SK-N-SH treated with all-trans-retinoic acid at 6 μM for 48 hours (cell line): Measurements from ENCODE around the gene ACSL6.

Source experiments
- ATAC-seq: fragments of 200-7000 bp; cut with Tn5 transposase; 3 replicates; pipeline ENCODE4 v1.9.1; 2020; ENCODE audit warnings: mild to moderate bottlenecking, moderate library complexity
- CSDC2 ChIP-seq: fragments of 250-450 bp; sonication (Bioruptor Pico); IDR thresholded peaks from 2 replicates; pipeline ENCODE4 v1.5.0; 2020; ENCODE audit warnings: mild to moderate bottlenecking, moderate library complexity
- ESRRG ChIP-seq: fragments of 250-450 bp; sonication (Bioruptor Pico); IDR thresholded peaks from 2 replicates; pipeline ENCODE4 v1.6.1; 2021; ENCODE audit warnings: mild to moderate bottlenecking
- ISL1 ChIP-seq: fragments of 250-450 bp; sonication (Bioruptor Pico); IDR thresholded peaks from 2 replicates; pipeline ENCODE4 v2.1.2; 2022; ENCODE audit warnings: mild to moderate bottlenecking, moderate library complexity
- OSR1 ChIP-seq: fragments of 250-450 bp; sonication (Bioruptor Pico); IDR thresholded peaks from 2 replicates; pipeline ENCODE4 v1.8.0; 2022; ENCODE audit warnings: moderate library complexity, mild to moderate bottlenecking, inconsistent platforms
- SNAI2 ChIP-seq: fragments of 250-450 bp; sonication (Bioruptor Pico); IDR thresholded peaks from 2 replicates; pipeline ENCODE4 v1.5.0; 2020; ENCODE audit warnings: mild to moderate bottlenecking, moderate library complexity
- TCF4 ChIP-seq: fragments of 250-450 bp; sonication (Bioruptor Pico); IDR thresholded peaks from 2 replicates; pipeline ENCODE4 v1.8.0; 2021; ENCODE audit warnings: mild to moderate bottlenecking, moderate library complexity, borderline replicate concordance
- TOX ChIP-seq: fragments of 250-450 bp; sonication (Bioruptor Pico); IDR thresholded peaks from 2 replicates; pipeline ENCODE4 v1.8.0; 2021; ENCODE audit warnings: mild to moderate bottlenecking, moderate library complexity, borderline replicate concordance
- ZC3H10 ChIP-seq: fragments of 250-450 bp; sonication (Bioruptor Pico); IDR thresholded peaks from 2 replicates; pipeline ENCODE4 v1.5.1; 2021; ENCODE audit warnings: mild to moderate bottlenecking, moderate library complexity
- ZFP3 ChIP-seq: fragments of 250-450 bp; sonication (Bioruptor Pico); IDR thresholded peaks from 2 replicates; pipeline ENCODE4 v1.5.0; 2020; ENCODE audit warnings: mild to moderate bottlenecking, moderate library complexity
- ZFP30 ChIP-seq: fragments of 450-650 bp; formaldehyde crosslinking; IDR thresholded peaks from 2 replicates; pipeline ENCODE4 v1.5.0; 2022; ENCODE audit warnings: mild to moderate bottlenecking, moderate library complexity
- ZNF565 ChIP-seq: fragments of 450-650 bp; formaldehyde crosslinking; conservative IDR thresholded peaks from 2 replicates; pipeline ENCODE4 v1.5.0; 2020; ENCODE audit warnings: low read depth, mild to moderate bottlenecking, moderate library complexity
- ZNF8 ChIP-seq: fragments of 450-650 bp; formaldehyde crosslinking; IDR thresholded peaks from 2 replicates; pipeline ENCODE4 v1.5.0; 2020; ENCODE audit warnings: mild to moderate bottlenecking, moderate library complexity
- TF ChIP-seq, protein P1 (sequence below): fragments of 250-450 bp; sonication (Bioruptor Pico); IDR thresholded peaks from 2 replicates; pipeline ENCODE4 v1.5.1; 2021; ENCODE audit warnings: mild to moderate bottlenecking, moderate library complexity
- TF ChIP-seq, protein P2 (sequence below): fragments of 250-450 bp; sonication (Bioruptor Pico); IDR thresholded peaks from 2 replicates; pipeline ENCODE4 v1.5.0; 2020; ENCODE audit warnings: mild to moderate bottlenecking, moderate library complexity
- TF ChIP-seq, protein P3 (sequence below): fragments of 250-450 bp; sonication (Bioruptor Pico); IDR thresholded peaks from 2 replicates; pipeline ENCODE4 v1.8.0; 2021; ENCODE audit warnings: low read depth, mild to moderate bottlenecking, moderate library complexity, borderline replicate concordance

ACSL6 gene

DNA sequence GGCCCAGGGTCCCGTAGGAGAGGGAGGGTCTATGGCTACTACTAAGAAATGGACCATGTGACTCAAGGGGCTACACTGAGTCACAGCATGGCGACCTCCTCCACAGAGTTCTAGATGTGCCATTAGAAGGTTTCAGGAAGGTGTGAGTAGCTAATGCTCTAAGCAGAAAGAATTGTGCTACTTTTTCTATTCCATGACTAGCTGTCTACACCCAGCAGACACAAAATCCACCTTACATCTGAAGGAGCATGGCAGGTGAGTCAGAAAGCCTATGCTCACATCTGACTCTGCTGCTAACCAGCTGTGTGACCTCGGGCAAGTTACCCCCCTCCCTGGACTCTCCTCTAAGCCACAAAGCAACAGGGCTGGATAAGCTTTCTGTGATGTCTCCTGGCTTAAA is 51.6 kb downstream of the ACSL6 start (continued):
- TF ChIP-seq TOX (CRISPR knock-in tag) (no peak), ZFP30 (CRISPR knock-in tag) (no peak)
- TF ChIP-seq, protein P1, sequence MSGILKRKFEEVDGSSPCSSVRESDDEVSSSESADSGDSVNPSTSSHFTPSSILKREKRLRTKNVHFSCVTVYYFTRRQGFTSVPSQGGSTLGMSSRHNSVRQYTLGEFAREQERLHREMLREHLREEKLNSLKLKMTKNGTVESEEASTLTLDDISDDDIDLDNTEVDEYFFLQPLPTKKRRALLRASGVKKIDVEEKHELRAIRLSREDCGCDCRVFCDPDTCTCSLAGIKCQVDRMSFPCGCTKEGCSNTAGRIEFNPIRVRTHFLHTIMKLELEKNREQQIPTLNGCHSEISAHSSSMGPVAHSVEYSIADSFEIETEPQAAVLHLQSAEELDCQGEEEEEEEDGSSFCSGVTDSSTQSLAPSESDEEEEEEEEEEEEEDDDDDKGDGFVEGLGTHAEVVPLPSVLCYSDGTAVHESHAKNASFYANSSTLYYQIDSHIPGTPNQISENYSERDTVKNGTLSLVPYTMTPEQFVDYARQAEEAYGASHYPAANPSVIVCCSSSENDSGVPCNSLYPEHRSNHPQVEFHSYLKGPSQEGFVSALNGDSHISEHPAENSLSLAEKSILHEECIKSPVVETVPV (CRISPR knock-in tag) = no peak

DNA sequence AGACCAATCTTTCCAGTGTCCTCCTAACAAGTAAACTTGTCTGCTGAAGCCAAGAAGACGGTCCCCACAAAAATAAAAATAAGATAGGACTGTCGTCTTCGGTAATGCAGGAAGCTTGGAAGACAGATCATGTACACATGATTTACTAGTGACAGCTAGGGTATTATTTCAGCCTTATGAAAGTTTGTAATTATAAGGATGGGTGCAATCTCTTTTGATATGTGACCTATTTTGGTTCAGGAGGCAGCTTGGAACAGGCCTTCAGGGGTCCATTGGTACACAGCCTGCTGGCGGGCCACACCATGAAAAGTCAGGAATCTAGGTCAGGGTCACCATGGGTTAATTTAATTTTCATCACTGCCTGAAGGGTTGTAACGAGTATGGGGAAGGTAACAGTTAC is 52.3 kb downstream of the ACSL6 start:
- TF ChIP-seq CSDC2 (no peak), ESRRG (CRISPR knock-in tag) (no peak)
- TF ChIP-seq, protein P1 (CRISPR knock-in tag) = no peak
- ATAC-seq = no peak

DNA sequence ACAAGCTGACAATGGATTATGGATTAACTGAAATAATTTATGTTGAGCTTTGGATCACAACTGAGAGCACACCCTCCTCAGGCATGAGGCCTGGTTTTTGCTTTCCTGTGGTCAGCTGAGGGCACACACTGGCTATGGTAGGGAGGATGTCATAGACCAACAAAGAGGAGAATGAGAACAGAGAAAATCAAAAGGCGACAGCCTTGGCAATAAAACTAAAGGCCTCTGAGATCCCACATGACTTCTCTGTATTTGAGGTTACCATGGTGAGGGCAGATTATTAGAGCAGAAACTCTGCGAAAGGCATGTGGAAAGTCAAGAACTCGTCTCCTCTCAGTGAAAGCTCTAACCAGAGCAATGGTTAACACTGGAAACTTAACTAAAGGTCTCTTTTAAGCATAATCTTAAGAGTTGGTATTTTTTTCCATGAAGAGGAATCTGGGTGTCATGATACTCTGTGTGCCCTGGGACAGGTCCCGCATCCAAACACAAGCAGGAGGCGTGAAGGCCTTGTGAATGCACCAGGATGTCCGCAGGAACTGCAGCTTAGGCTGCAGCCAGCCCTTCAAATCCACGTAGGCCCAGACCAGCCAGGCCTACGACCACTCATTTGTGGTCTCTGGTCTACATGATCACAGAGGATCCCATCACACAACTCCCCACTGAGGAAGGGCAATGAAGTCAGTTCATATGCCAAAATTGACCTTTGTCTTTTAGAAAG is 53.6 kb downstream of the ACSL6 start:
- no peak for ATAC-seq
- TF ChIP-seq, protein P2, sequence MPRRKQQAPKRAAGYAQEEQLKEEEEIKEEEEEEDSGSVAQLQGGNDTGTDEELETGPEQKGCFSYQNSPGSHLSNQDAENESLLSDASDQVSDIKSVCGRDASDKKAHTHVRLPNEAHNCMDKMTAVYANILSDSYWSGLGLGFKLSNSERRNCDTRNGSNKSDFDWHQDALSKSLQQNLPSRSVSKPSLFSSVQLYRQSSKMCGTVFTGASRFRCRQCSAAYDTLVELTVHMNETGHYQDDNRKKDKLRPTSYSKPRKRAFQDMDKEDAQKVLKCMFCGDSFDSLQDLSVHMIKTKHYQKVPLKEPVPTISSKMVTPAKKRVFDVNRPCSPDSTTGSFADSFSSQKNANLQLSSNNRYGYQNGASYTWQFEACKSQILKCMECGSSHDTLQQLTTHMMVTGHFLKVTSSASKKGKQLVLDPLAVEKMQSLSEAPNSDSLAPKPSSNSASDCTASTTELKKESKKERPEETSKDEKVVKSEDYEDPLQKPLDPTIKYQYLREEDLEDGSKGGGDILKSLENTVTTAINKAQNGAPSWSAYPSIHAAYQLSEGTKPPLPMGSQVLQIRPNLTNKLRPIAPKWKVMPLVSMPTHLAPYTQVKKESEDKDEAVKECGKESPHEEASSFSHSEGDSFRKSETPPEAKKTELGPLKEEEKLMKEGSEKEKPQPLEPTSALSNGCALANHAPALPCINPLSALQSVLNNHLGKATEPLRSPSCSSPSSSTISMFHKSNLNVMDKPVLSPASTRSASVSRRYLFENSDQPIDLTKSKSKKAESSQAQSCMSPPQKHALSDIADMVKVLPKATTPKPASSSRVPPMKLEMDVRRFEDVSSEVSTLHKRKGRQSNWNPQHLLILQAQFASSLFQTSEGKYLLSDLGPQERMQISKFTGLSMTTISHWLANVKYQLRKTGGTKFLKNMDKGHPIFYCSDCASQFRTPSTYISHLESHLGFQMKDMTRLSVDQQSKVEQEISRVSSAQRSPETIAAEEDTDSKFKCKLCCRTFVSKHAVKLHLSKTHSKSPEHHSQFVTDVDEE (CRISPR knock-in tag) = no peak
- TF ChIP-seq ZC3H10 (CRISPR knock-in tag) (no peak), ESRRG (CRISPR knock-in tag) (no peak), OSR1 (CRISPR knock-in tag) (no peak), ZNF8 (no peak), ZNF565 (no peak), TOX (CRISPR knock-in tag) (no peak), ZFP3 (CRISPR knock-in tag) (no peak), SNAI2 (no peak), ISL1 (CRISPR knock-in tag) (no peak), CSDC2 (no peak), ZFP30 (CRISPR knock-in tag) (no peak)
- TF ChIP-seq, protein P3, sequence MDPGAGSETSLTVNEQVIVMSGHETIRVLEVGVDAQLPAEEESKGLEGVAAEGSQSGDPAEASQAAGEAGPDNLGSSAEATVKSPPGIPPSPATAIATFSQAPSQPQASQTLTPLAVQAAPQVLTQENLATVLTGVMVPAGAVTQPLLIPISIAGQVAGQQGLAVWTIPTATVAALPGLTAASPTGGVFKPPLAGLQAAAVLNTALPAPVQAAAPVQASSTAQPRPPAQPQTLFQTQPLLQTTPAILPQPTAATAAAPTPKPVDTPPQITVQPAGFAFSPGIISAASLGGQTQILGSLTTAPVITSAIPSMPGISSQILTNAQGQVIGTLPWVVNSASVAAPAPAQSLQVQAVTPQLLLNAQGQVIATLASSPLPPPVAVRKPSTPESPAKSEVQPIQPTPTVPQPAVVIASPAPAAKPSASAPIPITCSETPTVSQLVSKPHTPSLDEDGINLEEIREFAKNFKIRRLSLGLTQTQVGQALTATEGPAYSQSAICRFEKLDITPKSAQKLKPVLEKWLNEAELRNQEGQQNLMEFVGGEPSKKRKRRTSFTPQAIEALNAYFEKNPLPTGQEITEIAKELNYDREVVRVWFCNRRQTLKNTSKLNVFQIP (CRISPR knock-in tag) = no peak
- TF ChIP-seq, protein P1 (CRISPR knock-in tag) = no peak
- TF ChIP-seq, all 23 proteins: peak for 0

DNA sequence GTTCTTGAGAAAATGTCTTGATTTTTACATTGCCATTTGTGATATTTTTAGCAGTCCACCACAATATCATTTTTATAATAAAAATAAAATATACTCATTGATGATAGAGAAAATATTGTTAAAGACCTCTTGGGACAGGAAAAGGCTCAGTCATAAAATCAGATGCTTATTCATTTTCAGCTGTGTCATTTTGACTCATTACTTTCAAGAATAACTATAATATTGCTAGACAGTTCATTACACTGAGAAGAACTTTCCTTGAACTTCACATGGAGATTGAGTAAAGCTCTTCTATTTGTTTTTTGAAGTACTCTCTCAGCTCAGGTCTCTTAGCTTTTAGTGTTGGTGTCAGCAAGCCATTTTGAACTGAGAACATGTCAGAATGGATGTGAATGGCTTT is 57.5 kb downstream of the ACSL6 start:
- TF ChIP-seq, protein P2 (CRISPR knock-in tag) = no peak
- TF ChIP-seq ZNF8 (no peak), TCF4 (CRISPR knock-in tag) (no peak), ZNF565 (no peak), CSDC2 (no peak), OSR1 (CRISPR knock-in tag) (no peak)
- TF ChIP-seq, protein P3 (CRISPR knock-in tag) = no peak

More for the DNA sequence above, 57.5 kb downstream of the ACSL6 start:
- ATAC-seq = no peak
